Cardiac fibroblast (primary cell): ENCODE measurements around the gene FERMT3.

ENCODE experiments used
- DNase-seq, 2 donors: peaks; one replicate each; pipeline versions ENCODE4 v3.0.0 to v3.0.0-alpha.2; 2010; ENCODE audit warnings: low read depth in 2 of 2
- H3K4me3 ChIP-seq, 2 donors: replicated peaks in 1 of 2; 1 replicate in 1 of 2; 2 replicates in 1 of 2; pipeline ENCODE4 v1.5.1; 2011; ENCODE audit warnings: low read depth in 2 of 2, low read length in 2 of 2, mild to moderate bottlenecking in 2 of 2, moderate library complexity in 1 of 2
- CTCF ChIP-seq: IDR thresholded peaks from one replicate; pipeline ENCODE4 v1.5.1; 2011; ENCODE audit warnings: low read depth, mild to moderate bottlenecking, low read length, inconsistent platforms

FERMT3 gene

GRCh38 chr11:64268025-64268892 lies 61.7 kb downstream of the FERMT3 start:
- peak overlapping the region in 1 of 2 donors; percentile 56 for H3K4me3 ChIP-seq
- peak; percentile 29 to 93 for DNase-seq
- TF ChIP-seq CTCF, result no peak

- H3K4me3 ChIP-seq, result peak overlapping the region; percentile 56
- DNase-seq, result peak; percentile 75 to 82
- no peak for TF ChIP-seq CTCF
Observed at GRCh38 chr11:64268893-64269539, 62.5 kb downstream of the FERMT3 start.

GRCh38 chr11:64269540-64270220 lies 63.2 kb downstream of the FERMT3 start:
- H3K4me3 ChIP-seq, result peak overlapping the region; percentile 64 to 69
- peak; percentile 100 for DNase-seq
- no peak for TF ChIP-seq CTCF
